Aorta (tissue), 5 donors: ENCODE results near the gene ADGRB3. TPM values are rescaled to one million over a fixed set of nuclear protein-coding genes. Genes with fewer than 3 reads are reported as not detected.
"Not testable (repeated sequence)": the region's sequence is repeated elsewhere in the genome, so short reads cannot be mapped to it uniquely, and the experiment has no call there.

Experiments used
- ATAC-seq: fragments of 200-7000 bp; cut with Tn5 transposase; one replicate; pipeline ENCODE4 v1.9.1; 2022; ENCODE audit warnings: moderate library complexity; ENCODE audit not compliant: low FRiP score
- DNase-seq, 2 donors: peaks; one replicate each; pipeline ENCODE4 v3.0.0-alpha.2; 2020
- H3K27ac ChIP-seq, 2 donors: one replicate each; pipeline ENCODE4 v1.5.1; 2013; ENCODE audit warnings: low read length in 2 of 2, mild to moderate bottlenecking in 2 of 2, moderate library complexity in 2 of 2, control low read depth in 1 of 2, inconsistent platforms in 1 of 2, low read depth in 1 of 2
- H3K27me3 ChIP-seq, 2 donors: one replicate each; pipeline ENCODE4 v1.6.1; 2013; ENCODE audit warnings: control low read depth in 1 of 2, low read length in 1 of 2, mild to moderate bottlenecking in 1 of 2, moderate library complexity in 1 of 2; ENCODE audit not compliant: insufficient read depth in 2 of 2, control insufficient read depth in 1 of 2
- H3K36me3 ChIP-seq, 2 donors: one replicate each; pipeline ENCODE4 v1.6.1; 2013; ENCODE audit warnings: control low read depth in 1 of 2, low read length in 1 of 2, mild to moderate bottlenecking in 1 of 2; ENCODE audit not compliant: insufficient read depth in 2 of 2, control insufficient read depth in 1 of 2
- H3K4me1 ChIP-seq, 2 donors: one replicate each; pipeline ENCODE4 v1.6.1; 2013; ENCODE audit warnings: low read length in 2 of 2, control low read depth in 1 of 2, mild to moderate bottlenecking in 1 of 2, moderate library complexity in 1 of 2; ENCODE audit not compliant: insufficient read depth in 2 of 2, control insufficient read depth in 1 of 2
- H3K4me3 ChIP-seq, 2 donors: one replicate each; pipeline ENCODE4 v1.5.1; 2013; ENCODE audit warnings: low read length in 2 of 2, control low read depth in 1 of 2, mild to moderate bottlenecking in 1 of 2
- H3K9me3 ChIP-seq: one replicate; pipeline ENCODE4 v1.6.1; 2013; ENCODE audit warnings: mild to moderate bottlenecking, low read length; ENCODE audit not compliant: control insufficient read depth
- whole genome bisulfite sequencing, 2 donors: extraction: QIAGEN DNeasy Blood & Tissue Kit; methylation state at CpG; one replicate each; pipeline ENCODE4 v1.1.7; 2013; 5-methylcytosine and 5-hydroxymethylcytosine counted together
- intact Hi-C, 2 donors: fragments of 100-400 bp; cut with DNase I; formaldehyde crosslinking; loops; one replicate each; pipeline versions ENCODE4 v1.14.2 to v1.15.0; 2022
- polyA plus RNA-seq, 2 donors: library from polyadenylated mRNA; stranded (reverse); fragments of 200-250 nt; gene quantifications; one replicate each; pipeline ENCODE4 v1.2.3, GENCODE V29; 2013
- total RNA-seq, 2 donors: library from RNA; stranded (reverse); fragmentation: NEBNext Ultra II Directional; extraction: Animal tissue kit (Norgen Biotek cat#: 25700); gene quantifications; one replicate each; pipeline ENCODE4 v1.2.1, GENCODE V29; 2021
- donor health status: healthy with polysubstance abuse.
- donor health status: Bipolar disorder and iron deficiency.
- donor health status: DM: no; HTN: no; CAD: no.
- donor health status: DM: no; HTN: no; CAD: no.
- donor health status: DM: yes; HTN: yes; CAD: no.

ADGRB3 gene
- total and polyA plus RNA-seq, 4 donors: 1.8 to 6.1 (median 5.4) TPM; not detected in 1

- Histone ChIP-seq H3K4me1 (no peaks in the 10 kb centered on the region), H3K4me3 (no peak overlapping the region), H3K27me3 (no peaks in the 10 kb centered on the region), H3K36me3 (no peaks in the 10 kb centered on the region), H3K27ac (no peak overlapping the region), H3K9me3 (no peaks in the 10 kb centered on the region)
- intact Hi-C loops: no loop called here
- ATAC-seq: no peak
- no peak for DNase-seq
- WGBS, 2 donors: 82 to 83% methylated on average over 8 of the region's 8 CpGs
Observed at GRCh38 chr6:68760941-68761676, 126.0 kb downstream of the ADGRB3 start.

- Histone ChIP-seq H3K36me3 (no peaks in the 10 kb centered on the region), H3K4me3 (no peak overlapping the region), H3K9me3 (no peaks in the 10 kb centered on the region), H3K27ac (no peak overlapping the region), H3K4me1 (no peaks in the 10 kb centered on the region), H3K27me3 (no peaks in the 10 kb centered on the region)
- intact Hi-C loops: no loop called here
- WGBS, 2 donors: 60 to 84% methylated on average over 2 of the region's 2 CpGs
- DNase-seq: no peak
- no peak for ATAC-seq
Observed at GRCh38 chr6:68761985-68762384, 126.9 kb downstream of the ADGRB3 start.

GRCh38 chr6:68771426-68771825, 136.3 kb downstream of the ADGRB3 start:
- Histone ChIP-seq H3K36me3 (no peaks in the 10 kb centered on the region), H3K27ac (no peak overlapping the region), H3K27me3 (no peaks in the 10 kb centered on the region), H3K4me1 (no peaks in the 10 kb centered on the region), H3K4me3 (no peak overlapping the region), H3K9me3 (no peaks in the 10 kb centered on the region)
- intact Hi-C loops: no loop called here
- ATAC-seq: no peak
- DNase-seq: no peak

- ATAC-seq (no peak), DNase-seq (no peak)
- WGBS, 2 donors: 69 to 72% methylated on average over 1 of the region's 1 CpG
- intact Hi-C loops: no loop called here
- no peaks in the 10 kb centered on the region for H3K4me1 ChIP-seq
- no peak overlapping the region for H3K4me3 ChIP-seq
- no peak overlapping the region for H3K27ac ChIP-seq
- no peaks in the 10 kb centered on the region for H3K27me3 ChIP-seq
- H3K9me3 ChIP-seq: no peaks in the 10 kb centered on the region
- no peaks in the 10 kb centered on the region for H3K36me3 ChIP-seq
Observed at GRCh38 chr6:68774843-68775242, 139.8 kb downstream of the ADGRB3 start.

GRCh38 chr6:68776354-68776753, 141.3 kb downstream of the ADGRB3 start:
- intact Hi-C loops: no loop called here
- 69 to 74% methylated on average over 2 of the region's 2 CpGs for WGBS, 2 donors

GRCh38 chr6:68777956-68778355, 142.9 kb downstream of the ADGRB3 start:
- H3K4me3 ChIP-seq: no peak overlapping the region
- H3K27ac ChIP-seq: no peak overlapping the region
- no peak for ATAC-seq
- H3K36me3 ChIP-seq: no peaks in the 10 kb centered on the region
- DNase-seq: no peak
- no peaks in the 10 kb centered on the region for H3K9me3 ChIP-seq
- no peaks in the 10 kb centered on the region for H3K4me1 ChIP-seq
- no peaks in the 10 kb centered on the region for H3K27me3 ChIP-seq
- intact Hi-C loops: loop anchor here (2.0 kb wide), 1 partner anchor 139 kb away; no protein-coding TSS in a partner anchor

More at GRCh38 chr6:68776354-68776753, 141.3 kb downstream of the ADGRB3 start:
- Histone ChIP-seq H3K27me3 (no peaks in the 10 kb centered on the region), H3K9me3 (no peaks in the 10 kb centered on the region), H3K36me3 (no peaks in the 10 kb centered on the region), H3K4me3 (no peak overlapping the region), H3K4me1 (no peaks in the 10 kb centered on the region), H3K27ac (no peak overlapping the region)
- DNase-seq (no peak), ATAC-seq (no peak)

- no peaks in the 10 kb centered on the region for H3K36me3 ChIP-seq
- H3K27ac ChIP-seq: no peak overlapping the region
- ATAC-seq: peak; percentile 81
- intact Hi-C loops: loop anchor here (2.0 kb wide), 1 partner anchor 140 kb away; no protein-coding TSS in a partner anchor
- no peaks in the 10 kb centered on the region for H3K9me3 ChIP-seq
- no peaks in the 10 kb centered on the region for H3K4me1 ChIP-seq
- 40 to 43% methylated on average over 5 of the region's 5 CpGs for WGBS, 2 donors
- H3K27me3 ChIP-seq: no peaks in the 10 kb centered on the region
- H3K4me3 ChIP-seq: no peak overlapping the region
- DNase-seq: no peak
Observed at GRCh38 chr6:68778356-68779020, 143.4 kb downstream of the ADGRB3 start.

GRCh38 chr6:68779366-68779765, 144.3 kb downstream of the ADGRB3 start:
- 41% methylated on average over 2 of the region's 2 CpGs for WGBS, 2 donors
- no peak for ATAC-seq
- H3K27ac ChIP-seq: no peak overlapping the region

GRCh38 chr6:68790128-68790527, 155.0 kb downstream of the ADGRB3 start:
- 70 to 72% methylated on average over 5 to 6 of the region's 6 CpGs for WGBS, 2 donors
- H3K4me3 ChIP-seq, H3K36me3 ChIP-seq, DNase-seq, H3K9me3 ChIP-seq, H3K27ac ChIP-seq, H3K27me3 ChIP-seq, intact Hi-C loops, ATAC-seq, H3K4me1 ChIP-seq: not testable (repeated sequence)

More at GRCh38 chr6:68779366-68779765, 144.3 kb downstream of the ADGRB3 start:
- no peak overlapping the region for H3K4me3 ChIP-seq
- no peaks in the 10 kb centered on the region for H3K27me3 ChIP-seq
- no peak for DNase-seq
- H3K9me3 ChIP-seq: no peaks in the 10 kb centered on the region
- intact Hi-C loops: loop anchor here (2.0 kb wide), 1 partner anchor 141 kb away; no protein-coding TSS in a partner anchor
- no peaks in the 10 kb centered on the region for H3K4me1 ChIP-seq
- H3K36me3 ChIP-seq: no peaks in the 10 kb centered on the region
